DND-41 (cell line): ENCODE results near the gene ETNK2.

Source experiments
- EZH2 ChIP-seq: IDR thresholded peaks from 3 replicates; pipeline ENCODE4 v1.6.1; 2012; ENCODE audit warnings: borderline replicate concordance, low read depth, mild to moderate bottlenecking, moderate library complexity, low read length, inconsistent platforms; ENCODE audit not compliant: severe bottlenecking
- TF ChIP-seq, protein P1 (sequence below): IDR thresholded peaks from 2 replicates; pipeline ENCODE4 v1.5.1; 2012; ENCODE audit warnings: borderline replicate concordance, low read length, moderate library complexity, mild to moderate bottlenecking; ENCODE audit not compliant: poor library complexity, severe bottlenecking; ENCODE audit errors: extremely low read depth

DNA sequence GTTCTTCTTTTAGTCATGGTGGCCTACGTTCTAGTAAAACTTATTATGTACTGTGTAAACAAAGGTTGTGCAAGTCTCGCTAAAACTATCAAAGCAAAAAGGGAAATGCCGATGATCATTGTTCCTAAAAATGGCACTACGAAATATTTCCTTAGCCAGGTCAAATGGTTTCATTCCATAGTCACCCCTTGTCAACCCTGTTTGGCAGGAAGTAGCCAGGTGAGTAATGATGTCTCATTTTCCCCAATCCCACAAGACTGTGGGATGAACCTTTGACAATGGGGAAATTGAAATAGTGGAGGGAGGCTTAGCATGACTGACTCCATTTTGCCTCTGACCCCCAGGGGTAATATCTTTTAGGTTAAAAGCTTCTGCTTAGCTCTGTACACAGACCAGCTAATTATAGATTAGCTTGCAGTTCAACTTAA is 19.9 kb upstream of the ETNK2 start:
- TF ChIP-seq, protein P1, sequence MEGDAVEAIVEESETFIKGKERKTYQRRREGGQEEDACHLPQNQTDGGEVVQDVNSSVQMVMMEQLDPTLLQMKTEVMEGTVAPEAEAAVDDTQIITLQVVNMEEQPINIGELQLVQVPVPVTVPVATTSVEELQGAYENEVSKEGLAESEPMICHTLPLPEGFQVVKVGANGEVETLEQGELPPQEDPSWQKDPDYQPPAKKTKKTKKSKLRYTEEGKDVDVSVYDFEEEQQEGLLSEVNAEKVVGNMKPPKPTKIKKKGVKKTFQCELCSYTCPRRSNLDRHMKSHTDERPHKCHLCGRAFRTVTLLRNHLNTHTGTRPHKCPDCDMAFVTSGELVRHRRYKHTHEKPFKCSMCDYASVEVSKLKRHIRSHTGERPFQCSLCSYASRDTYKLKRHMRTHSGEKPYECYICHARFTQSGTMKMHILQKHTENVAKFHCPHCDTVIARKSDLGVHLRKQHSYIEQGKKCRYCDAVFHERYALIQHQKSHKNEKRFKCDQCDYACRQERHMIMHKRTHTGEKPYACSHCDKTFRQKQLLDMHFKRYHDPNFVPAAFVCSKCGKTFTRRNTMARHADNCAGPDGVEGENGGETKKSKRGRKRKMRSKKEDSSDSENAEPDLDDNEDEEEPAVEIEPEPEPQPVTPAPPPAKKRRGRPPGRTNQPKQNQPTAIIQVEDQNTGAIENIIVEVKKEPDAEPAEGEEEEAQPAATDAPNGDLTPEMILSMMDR: no peak
- no peak for TF ChIP-seq EZH2
